Superior temporal gyrus (tissue), 1 donor: ENCODE results near the gene FGF11.

Experiments
- DNase-seq: peaks from one replicate; pipeline ENCODE4 v3.0.0-alpha.2; 2016; ENCODE audit errors: extremely low spot score

FGF11 gene

GRCh38 chr17:7408252-7408727 is 31.0 kb upstream of the FGF11 start:
- no peak for DNase-seq

GRCh38 chr17:7408863-7409262 is 30.4 kb upstream of the FGF11 start:
- no peak for DNase-seq

- no peak for DNase-seq
These were observed 29.6 kb upstream of the FGF11 start for GRCh38 chr17:7409716-7410115.

- no peak for DNase-seq
These were observed 28.5 kb upstream of the FGF11 start for GRCh38 chr17:7410634-7411426.

GRCh38 chr17:7411427-7411750 is 27.9 kb upstream of the FGF11 start:
- no peak for DNase-seq

GRCh38 chr17:7413346-7413985 is 25.8 kb upstream of the FGF11 start:
- no peak for DNase-seq

- no peak for DNase-seq
These were observed 24.5 kb upstream of the FGF11 start for GRCh38 chr17:7414837-7415236.

GRCh38 chr17:7415784-7416183 is 23.5 kb upstream of the FGF11 start:
- DNase-seq: no peak

- no peak for DNase-seq
These were observed 23.0 kb upstream of the FGF11 start for GRCh38 chr17:7416323-7416722.

GRCh38 chr17:7417056-7417655 is 22.2 kb upstream of the FGF11 start:
- no peak for DNase-seq

- no peak for DNase-seq
These were observed 20.7 kb upstream of the FGF11 start for GRCh38 chr17:7418472-7419152.

- no peak for DNase-seq
These were observed 19.3 kb upstream of the FGF11 start, which contains the start of gene SPEM1 for GRCh38 chr17:7419819-7420610. SPEM1 (plus strand) TSS chr17:7420324; CDS start chr17:7420385, 61 bp downstream.

GRCh38 chr17:7421186-7421585 is 18.1 kb upstream of the FGF11 start:
- no peak for DNase-seq

GRCh38 chr17:7423679-7424078 is 15.6 kb upstream of the FGF11 start:
- DNase-seq: no peak

GRCh38 chr17:7425316-7425715 is 14.0 kb upstream of the FGF11 start, which contains the start of gene SPEM2:
SPEM2 (plus strand) TSS chr17:7425616; CDS start chr17:7425689, 73 bp downstream.
- no peak for DNase-seq

GRCh38 chr17:7425756-7426155 is 13.6 kb upstream of the FGF11 start:
- DNase-seq: no peak

GRCh38 chr17:7426203-7426863 is 13.0 kb upstream of the FGF11 start:
- no peak for DNase-seq

GRCh38 chr17:7426896-7427489 is 12.3 kb upstream of the FGF11 start:
- no peak for DNase-seq

- no peak for DNase-seq
These were observed 11.8 kb upstream of the FGF11 start for GRCh38 chr17:7427549-7427948.

GRCh38 chr17:7428557-7428956 is 10.8 kb upstream of the FGF11 start, which contains the start of gene SPEM3:
SPEM3 (plus strand) TSS chr17:7428857; CDS start chr17:7428903, 46 bp downstream.
- no peak for DNase-seq
